Caki2 (cell line): ENCODE data around the gene OR2T33. TPM values are rescaled to one million over a fixed set of nuclear protein-coding genes. Genes with fewer than 3 reads are reported as not detected.
A peak's percentile ranks its signal among the peaks of the same experiment; 100 is the strongest.
"Not testable (repeated sequence)": the region's sequence is repeated elsewhere in the genome, so short reads cannot be mapped to it uniquely, and the experiment has no call there.

ENCODE experiments used
- DNase-seq: peaks from one replicate; pipeline ENCODE4 v3.0.0-alpha.2; 2015; ENCODE audit warnings: low read depth
- in situ Hi-C: cut with HindIII; loops from 2 replicates; pipeline ENCODE4 v1.10.0; 2016; ENCODE audit warnings: low sequenced_read_pairs, low pct_unique_long_range_greater_than_20kb, mixed read lengths
- total RNA-seq: library from RNA; depleted of rRNA; stranded (reverse); fragments of >200 nt; shearing (Covaris generic); gene quantifications from 2 replicates; pipeline ENCODE4 v1.2.3, GENCODE V29; 2014; ENCODE audit warnings: low replicate concordance; rRNA removed

OR2T33 gene
- total RNA-seq = not detected in 2 replicates

GRCh38 chr1:248277876-248278275 lies at the start of gene OR2T33:
OR2T33 (minus strand) TSS chr1:248277976; CDS start chr1:248273814, 4,162 bp downstream.
- in situ Hi-C loops = no loop called here
- no peak for DNase-seq

GRCh38 chr1:248324468-248324867 lies 46.7 kb upstream of the OR2T33 start, which contains the start of gene OR2M7:
OR2M7 (minus strand) TSS chr1:248324568; CDS start chr1:248324568, 0 bp downstream.
- DNase-seq = no peak
- in situ Hi-C loops = no loop called here

- in situ Hi-C loops = no loop called here
- no peak for DNase-seq
Observed at GRCh38 chr1:248316796-248317195, 39.0 kb upstream of the OR2T33 start.

DNA sequence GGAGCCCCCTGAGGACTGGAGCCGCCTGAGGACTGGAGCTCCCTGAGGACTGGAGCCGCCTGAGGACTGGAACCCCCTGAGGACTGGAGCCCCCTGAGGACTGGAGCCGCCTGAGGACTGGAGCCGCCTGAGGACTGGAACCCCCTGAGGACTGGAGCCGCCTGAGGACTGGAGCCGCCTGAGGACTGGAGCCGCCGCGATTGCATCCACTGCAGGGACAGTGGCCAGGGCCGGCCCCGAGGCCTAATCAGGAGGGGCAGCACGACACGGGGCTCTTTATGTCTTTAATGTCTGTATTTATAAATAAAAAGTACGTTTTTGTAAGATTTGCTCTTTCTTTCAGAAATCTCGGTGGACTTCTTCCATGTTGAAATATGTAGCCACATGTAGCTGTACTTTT lies 29.0 kb upstream of the OR2T33 start:
- in situ Hi-C loops = not testable (repeated sequence)

GRCh38 chr1:248306103-248306502 lies 28.3 kb upstream of the OR2T33 start:
- in situ Hi-C loops = no loop called here
- no peak for DNase-seq

More for the DNA sequence above, 29.0 kb upstream of the OR2T33 start:
- DNase-seq = not testable (repeated sequence)

- in situ Hi-C loops = not testable (repeated sequence)
Observed at GRCh38 chr1:248305672-248306071, 27.9 kb upstream of the OR2T33 start.

DNA sequence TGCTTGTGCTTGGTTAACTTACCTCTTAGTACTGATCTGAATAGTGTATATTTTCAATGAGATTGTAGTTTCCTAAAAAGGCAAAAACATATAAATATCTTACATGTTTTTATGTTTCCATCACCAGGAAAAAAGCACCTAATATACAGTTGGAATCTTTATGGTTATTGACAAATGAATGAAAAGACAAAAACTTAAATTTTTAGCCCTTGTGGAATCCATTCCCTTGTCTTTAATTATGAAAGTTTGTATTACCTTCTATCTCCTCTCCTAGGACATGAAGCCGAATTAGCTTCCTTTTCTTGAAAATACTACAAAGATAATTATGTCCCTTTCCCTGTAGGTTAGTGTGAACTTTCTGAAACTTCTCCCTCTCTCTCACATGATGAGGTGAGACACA lies 25.5 kb upstream of the OR2T33 start, which contains the start of gene OR2T12:
OR2T12 (minus strand) TSS at position 101 of the 400 bp plus-strand sequence. CDS start 7,846 bp downstream, outside the sequence.
- in situ Hi-C loops = no loop called here
- no peak for DNase-seq

More at GRCh38 chr1:248305672-248306071, 27.9 kb upstream of the OR2T33 start:
- not testable (repeated sequence) for DNase-seq

- in situ Hi-C loops = no loop called here
- no peak for DNase-seq
Observed at GRCh38 chr1:248288391-248288790, 10.6 kb upstream of the OR2T33 start.

- in situ Hi-C loops, DNase-seq: not testable (repeated sequence)
Observed at GRCh38 chr1:248273225-248273624, 4.6 kb downstream of the OR2T33 start.

- no peak for DNase-seq
- in situ Hi-C loops = no loop called here
Observed at GRCh38 chr1:248268178-248268577, 9.6 kb downstream of the OR2T33 start.

- DNase-seq, in situ Hi-C loops: not testable (repeated sequence)
Observed at GRCh38 chr1:248259309-248259708, 18.5 kb downstream of the OR2T33 start.

- in situ Hi-C loops = no loop called here
- peak; percentile 31 for DNase-seq
Observed at GRCh38 chr1:248243204-248243603, 34.6 kb downstream of the OR2T33 start.

DNA sequence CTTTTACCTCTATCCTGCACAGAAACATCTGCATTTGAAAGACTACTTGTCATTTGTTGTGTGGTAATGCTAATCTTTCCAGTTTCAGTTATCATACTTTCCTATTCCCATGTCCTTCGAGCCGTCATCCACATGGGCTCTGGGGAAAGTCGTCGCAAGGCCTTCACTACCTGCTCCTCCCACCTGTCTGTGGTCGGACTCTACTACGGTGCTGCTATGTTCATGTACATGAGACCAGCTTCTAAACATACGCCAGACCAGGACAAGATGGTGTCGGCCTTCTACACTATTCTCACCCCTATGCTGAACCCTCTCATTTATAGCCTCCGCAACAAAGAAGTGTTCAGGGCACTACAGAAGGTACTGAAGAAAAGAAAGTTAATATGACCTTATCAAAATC lies 38.3 kb downstream of the OR2T33 start:
- in situ Hi-C loops = no loop called here

DNA sequence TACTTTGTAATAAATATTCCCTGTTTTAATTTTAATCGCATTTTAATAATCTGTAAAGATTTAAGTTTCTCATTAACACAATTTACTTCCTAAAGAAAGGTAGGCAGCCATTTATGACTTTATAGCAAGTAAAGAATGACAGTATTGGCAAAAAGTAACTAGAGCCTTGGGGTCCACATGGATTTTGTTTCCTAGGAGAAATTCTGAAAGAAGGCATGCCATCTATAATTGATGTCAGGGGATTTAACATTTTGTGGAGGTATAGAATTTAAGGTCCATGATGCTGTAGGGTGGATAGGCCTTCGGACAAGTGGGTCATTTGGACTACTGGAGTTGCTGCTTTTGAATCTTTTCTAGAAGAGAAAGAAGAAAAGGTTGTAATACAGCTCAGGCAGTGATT lies 46.7 kb downstream of the OR2T33 start, which contains the start of gene OR2M4:
OR2M4 (plus strand) TSS at position 301 of the 400 bp plus-strand sequence. CDS start 7,512 bp downstream, outside the sequence.
- in situ Hi-C loops = no loop called here
- DNase-seq = no peak

More for the DNA sequence above, 38.3 kb downstream of the OR2T33 start:
- no peak for DNase-seq

DNA sequence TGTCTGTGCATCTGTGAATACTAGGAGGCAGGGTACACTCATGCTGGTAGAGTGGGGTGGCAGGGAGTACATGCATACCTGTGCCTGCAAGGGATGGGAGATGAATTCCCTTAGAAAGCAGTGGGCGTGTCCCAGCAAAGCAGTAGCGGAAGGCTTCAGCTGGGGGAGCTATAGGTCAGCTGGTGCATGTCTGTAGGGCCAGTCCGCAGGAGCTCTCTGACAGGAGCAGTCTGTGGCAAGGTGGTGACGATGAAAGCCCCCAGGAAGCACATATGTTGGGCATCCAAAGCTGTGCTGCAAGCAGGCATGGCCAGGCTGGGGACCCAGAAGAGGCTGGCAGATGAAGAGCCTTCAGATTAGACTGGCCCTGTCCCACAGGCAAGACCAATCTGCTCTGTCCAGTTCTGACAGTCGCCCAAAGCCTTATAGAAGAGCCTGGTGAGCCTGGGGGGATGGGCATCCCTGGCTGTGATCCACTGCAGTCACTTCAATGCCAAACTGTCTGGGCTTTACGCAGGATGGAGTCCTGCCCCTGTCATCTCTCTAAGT lies 48.3 kb downstream of the OR2T33 start:
- no peak for DNase-seq
- in situ Hi-C loops = no loop called here

DNA sequence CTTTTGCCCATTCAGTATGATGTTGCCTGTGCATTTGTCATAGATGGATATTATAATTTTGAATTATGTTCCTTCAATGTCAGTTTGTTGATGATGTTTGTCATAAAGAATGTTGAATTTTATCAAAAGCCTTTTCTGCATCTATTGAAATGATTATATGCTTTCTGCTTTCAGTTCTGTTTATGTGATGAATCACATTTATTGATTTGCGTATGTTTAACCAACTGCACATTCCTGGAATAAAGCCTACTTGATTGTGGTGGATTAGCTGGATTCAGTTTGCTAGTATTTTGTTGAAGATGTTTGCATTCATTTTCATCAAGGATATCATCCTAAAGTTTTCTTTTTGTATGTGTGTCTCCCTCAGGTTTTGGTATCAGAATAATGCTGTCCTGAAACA lies 52.2 kb downstream of the OR2T33 start:
- in situ Hi-C loops = no loop called here
- DNase-seq = no peak
